SKM-1 (cell line): Measurements from ENCODE around the gene COA8.

Source experiments
- DNase-seq: peaks from one replicate; lab custom pipeline; 2025; ENCODE audit not compliant: unreplicated experiment; lab: John Stamatoyannopoulos, UW

The COA8 gene

DNA sequence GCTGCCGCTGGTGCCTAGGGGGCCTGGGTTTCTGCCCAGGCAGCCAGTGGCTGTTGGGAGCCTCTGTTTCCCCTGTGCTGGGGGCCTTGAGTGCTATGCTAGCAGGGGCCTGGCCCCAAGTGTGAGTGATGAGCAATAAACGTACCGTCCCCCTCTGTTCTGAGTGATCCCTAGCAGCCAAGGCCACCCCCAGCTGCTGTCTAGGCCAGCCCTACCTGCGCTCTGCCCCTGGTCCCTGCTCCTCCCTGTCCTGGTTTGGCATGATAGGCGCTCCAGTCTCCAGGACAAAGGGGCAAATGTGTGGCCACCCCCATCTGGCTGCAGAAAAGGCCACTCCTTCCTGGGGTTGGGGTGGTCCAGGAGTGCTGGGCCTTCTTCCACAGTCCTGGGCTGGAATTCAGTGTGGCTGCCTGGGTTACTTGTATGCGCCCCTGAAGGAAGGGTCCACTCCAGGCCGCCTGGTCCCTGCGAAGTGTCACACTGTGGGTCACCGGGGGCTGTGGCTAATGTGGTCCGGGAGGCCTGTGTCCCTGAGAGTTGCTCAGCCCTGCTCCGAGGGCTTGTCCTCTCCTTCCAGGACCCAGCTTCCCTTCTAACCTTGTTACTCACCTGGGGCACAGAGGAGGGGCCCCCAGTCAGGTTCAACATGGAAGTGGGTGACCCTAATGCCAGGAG is 26.7 kb upstream of the COA8 start:
- no peak for DNase-seq

DNA sequence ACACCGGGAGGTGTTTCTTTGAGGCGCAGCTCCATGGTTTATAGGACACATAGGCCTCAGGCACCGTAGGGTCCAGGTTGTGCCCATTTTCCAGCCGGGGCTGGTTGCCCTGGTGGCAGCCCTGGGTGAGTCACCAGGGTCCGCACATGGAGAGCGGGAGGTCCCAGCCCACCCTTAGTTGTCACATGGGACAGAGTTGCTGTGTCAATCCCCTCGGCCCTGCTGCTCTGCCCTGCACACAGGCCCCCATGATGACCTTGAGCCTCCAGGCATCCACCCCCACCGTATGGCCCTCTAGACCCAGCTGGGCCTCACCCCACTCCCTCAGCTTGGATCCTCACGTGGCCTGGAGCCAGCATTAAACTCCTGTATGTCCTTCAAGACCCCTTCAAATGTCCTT is 26.1 kb upstream of the COA8 start:
- no peak for DNase-seq

DNA sequence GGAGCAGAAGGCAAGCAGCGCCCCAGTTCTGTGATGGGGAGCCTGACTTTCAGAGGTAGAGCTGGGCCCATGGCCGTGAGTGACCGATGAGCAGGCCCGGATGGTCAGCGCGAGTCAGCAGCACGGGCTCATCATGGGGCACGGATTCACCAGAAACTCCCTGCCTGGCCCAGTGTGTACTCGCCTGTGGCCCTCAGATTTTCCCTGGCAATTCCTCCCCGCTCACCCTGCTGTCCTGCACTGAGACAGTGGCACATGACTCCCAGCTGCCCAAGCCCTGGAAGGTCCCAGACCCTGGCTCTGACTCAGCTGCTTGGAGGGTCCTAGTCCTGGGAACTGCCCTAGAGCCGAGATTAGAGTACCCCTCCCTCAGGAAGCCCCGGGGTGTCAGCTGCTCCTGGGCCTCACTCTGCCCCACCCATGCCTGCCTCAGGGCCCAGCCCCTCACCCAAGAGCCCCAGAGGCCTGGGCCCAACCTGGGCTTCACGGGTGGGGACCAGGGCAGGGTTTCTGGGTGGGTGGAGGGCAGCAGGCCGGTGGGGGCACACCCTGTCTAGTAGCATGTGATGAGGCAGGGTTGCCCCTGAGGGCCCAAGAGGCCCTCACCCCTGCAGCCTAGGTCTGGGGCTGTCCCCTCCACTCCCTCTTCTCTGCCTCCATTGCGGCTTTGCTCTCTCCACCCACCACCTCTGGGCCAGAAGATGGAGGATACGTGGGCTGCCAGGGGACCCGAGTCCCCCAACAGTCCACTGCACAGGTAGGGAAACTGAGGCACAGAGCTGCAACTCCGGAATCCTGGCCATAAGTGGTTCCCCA is 25.4 kb upstream of the COA8 start:
- no peak for DNase-seq

DNA sequence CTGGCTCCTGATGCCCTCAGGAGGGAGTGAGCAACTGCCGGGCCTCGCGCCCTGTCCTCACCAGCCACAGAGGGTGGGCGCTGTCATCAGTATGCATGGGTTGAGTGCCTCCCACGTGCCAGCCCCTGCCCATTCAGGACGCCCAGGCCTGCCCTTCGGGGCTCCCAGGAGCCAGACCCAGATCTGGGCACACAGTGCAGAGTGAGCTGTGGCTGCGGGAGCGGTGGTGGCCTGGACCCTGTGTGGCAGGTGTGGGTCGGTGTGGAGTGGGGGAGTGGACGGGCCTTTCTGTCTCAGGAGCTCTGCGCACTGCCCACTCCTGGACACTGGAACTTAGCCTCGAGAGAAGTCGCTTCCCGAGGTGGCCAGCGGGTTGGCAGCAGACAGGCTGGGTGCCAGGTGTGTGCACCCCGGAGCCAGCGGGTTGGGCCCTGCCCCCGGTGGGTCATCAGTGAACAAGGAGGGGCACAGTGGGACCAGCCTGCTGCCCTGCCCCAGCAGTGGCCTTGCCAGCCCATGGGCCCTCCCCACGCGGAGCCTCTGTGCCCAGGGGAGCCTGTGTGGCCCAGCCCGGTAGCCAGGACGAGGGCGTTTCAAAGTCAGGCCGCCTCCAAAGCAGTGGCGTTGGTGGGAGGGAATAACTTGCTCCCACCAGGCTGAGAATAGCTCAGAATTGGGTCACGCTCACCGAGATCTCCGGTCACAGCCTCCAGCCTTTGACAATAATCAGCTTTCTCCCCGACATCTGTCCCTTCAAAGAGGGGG is 24.3 kb upstream of the COA8 start:
- DNase-seq, result no peak

DNA sequence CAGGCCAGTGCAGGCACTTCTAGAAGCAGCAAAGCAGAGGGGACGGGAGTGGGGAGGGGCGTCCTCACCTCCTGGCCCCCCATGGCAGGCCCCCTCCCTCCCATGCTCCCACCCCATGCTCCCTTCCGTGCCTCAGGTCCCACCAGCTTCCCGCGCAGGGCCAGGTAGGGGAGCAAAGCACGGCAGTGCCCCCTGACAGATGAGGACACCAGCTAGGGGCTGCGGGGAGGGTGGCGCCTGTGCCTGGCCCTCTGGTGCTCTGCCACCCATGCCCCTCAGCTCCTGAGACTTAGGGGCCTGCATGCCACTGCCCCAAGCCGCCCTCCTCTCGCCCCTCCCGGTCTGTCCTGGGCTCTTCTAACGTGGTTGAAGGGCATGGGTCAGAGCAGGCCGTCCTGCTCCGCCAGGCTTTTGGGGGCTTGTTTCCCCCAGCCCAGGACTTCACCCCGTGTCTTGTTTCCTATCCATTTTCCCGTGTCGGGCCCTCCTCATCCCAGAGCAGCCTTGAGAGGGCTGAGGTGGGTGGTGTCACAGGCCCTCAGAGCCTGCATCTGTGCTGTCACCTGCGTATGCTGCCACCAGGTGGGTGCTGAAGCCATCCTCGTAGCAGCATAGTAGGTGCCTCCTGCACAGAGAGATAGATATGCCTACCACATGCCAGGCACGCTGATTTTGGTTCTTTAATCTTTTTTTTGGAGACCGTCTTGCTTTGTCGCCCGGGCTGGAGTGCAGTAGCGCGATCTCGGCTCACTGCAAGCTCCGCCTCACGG is 23.5 kb upstream of the COA8 start:
- DNase-seq, result no peak

DNA sequence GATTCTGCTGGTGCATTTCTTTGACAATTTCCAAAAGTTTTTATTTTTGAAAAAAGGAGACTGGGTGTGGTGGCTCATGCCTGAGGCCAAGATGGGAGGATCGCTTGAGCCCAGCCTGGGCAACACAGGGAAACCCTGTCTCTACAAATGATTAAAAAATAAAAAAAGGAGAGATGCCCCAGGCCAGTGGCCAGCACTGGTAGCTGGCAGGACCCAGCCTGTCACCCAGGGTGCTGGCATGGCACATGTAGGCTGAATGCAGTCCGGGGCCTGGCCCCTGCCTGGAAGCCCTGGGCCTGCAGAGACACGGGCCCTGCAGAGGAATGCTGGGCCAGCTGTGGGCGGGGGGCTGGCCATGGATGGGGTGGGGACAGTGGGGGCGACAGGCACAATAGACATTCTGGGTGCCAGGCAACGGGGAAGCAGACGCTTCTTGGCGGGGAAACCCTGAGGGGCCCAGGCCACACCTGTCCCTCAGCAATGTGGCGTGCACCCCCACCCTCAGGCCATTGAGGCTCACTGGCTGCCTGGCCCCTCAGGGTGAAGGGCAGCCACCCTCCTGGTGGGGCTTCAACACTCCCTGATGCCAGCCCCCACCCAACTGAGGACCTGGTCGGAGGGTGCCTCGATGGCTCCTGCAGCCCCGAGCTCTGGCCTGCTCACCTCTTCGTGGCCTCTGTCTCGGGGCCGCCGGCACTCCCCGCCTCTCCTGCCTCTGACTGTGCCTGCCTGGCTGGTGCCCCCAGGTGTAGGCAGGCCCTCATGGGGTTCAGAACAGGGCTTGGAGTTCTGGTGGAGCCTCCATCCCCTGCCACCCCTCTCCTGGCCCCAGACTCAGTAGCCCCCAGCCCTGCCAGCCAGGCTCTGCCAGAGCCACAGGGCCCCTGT is 21.7 kb upstream of the COA8 start:
- DNase-seq, result no peak

DNA sequence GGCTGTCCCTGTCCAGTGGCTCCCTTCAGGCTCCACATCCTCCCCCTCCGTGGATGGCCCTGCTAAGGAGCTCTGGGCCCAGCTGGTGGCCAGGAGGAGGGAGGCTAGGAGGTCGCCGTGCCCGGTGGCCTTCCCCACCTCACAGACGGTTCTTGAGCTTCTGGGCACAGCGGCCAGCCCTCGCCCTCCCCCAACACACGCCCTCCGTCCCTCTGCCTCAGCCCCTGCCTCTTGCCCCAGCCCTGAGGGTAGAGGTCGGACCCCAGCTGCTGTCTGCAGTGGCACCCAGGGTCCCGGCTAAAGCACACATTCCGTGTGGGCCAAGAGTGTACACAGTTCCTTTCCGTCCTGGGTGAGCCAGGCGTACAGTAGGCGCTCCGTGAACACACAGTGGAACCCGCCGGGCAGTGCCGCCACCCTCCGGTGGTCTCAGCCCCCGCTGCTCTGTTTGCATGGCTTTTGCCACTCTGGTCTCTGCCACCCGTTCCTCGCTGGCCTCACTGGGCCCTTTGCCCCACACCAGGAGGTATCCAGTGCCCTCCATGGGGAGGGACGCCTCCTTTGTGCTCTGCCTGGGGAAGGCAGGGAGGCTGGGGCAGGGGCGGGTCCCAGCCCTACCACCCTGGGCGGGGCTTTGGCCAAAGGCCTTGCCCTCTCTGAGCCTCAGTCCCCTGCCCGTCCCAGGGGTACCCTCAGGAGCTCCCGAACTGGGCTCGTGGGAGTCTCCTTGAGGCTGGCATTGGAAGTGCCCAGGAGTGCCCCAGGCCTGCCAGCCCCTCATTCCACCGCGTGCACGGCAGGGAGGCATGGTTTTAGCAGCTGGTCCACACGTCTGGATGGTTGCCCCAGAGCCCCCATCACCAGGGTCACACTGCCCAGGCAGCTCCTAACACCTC is 20.8 kb upstream of the COA8 start:
- no peak for DNase-seq

DNA sequence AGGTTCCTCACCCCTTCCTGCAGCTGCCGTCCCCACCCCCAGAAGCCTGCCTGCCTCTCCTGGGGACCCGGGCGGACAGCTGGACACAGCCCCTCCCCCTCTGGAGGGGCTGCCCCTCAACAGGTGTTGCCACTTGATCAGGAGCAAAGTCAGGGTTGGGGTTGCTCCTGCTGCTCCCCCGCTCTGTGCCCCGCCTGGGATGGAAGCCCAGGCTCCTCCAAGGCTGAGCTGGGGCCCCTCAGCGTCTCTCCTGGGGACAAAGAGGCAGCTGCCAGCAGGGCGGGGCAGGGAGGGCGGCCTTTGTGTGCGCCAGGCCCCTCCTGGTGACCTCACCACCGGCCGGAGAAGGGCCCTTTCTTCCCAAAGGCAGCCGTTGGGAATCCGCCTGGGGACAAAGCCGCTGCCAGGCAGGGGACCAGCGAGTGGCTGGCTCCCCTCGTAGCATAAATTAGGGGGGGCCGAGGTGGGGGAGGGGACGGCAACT is 20.1 kb upstream of the COA8 start:
- no peak for DNase-seq

DNA sequence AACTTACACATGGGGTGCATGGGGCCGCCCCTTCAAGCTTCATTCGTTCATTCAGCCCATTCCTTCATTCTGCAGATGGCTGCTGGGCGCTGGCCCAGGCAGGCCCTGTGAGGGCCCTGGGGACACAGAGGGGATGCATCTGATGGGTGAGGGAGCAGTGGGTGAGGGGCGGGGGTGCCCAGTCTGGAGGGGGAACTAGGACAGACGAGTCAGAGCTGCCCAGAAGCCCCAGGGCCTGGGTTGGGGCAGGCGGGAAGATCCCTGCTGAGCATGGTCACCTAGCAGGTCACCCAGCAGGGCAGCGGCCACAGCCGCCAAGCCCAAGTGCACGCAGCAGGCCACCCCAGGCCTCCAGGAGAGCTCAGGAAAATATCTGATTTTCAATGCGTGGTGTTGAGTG is 19.6 kb upstream of the COA8 start:
- DNase-seq, result no peak

DNA sequence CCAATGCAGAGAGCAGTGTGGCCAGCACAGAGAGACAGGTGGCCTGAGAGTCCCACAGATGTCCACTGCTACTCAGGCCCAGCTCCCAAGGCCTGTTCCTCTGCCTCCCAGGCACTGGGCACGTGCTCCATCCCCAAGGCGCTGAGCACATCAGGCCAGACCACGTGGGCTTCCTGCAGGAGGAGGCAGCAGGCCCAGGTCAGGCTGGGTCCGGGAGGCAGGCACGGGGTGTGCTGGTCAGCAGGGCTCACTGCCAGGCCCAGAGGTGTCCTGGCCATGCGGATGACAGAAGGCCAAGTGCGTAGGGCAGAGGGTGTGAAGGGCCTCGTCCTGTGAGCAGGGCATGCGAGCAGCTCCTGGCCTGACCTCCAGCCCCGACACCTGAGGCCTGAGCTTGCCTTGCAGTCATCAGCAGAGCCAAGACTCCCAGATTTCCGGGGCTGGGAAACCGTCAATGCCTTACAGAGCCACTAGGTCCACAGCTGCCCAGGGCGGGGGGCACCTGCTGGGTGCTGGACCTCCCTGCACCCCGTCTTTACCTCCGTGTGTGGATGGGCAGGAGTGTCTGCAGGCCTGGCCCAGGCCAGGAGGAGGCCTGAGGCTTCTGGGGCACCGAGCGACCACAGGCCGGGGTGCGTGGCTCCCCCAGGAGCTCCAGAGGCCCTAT is 18.9 kb upstream of the COA8 start:
- DNase-seq, result no peak

DNA sequence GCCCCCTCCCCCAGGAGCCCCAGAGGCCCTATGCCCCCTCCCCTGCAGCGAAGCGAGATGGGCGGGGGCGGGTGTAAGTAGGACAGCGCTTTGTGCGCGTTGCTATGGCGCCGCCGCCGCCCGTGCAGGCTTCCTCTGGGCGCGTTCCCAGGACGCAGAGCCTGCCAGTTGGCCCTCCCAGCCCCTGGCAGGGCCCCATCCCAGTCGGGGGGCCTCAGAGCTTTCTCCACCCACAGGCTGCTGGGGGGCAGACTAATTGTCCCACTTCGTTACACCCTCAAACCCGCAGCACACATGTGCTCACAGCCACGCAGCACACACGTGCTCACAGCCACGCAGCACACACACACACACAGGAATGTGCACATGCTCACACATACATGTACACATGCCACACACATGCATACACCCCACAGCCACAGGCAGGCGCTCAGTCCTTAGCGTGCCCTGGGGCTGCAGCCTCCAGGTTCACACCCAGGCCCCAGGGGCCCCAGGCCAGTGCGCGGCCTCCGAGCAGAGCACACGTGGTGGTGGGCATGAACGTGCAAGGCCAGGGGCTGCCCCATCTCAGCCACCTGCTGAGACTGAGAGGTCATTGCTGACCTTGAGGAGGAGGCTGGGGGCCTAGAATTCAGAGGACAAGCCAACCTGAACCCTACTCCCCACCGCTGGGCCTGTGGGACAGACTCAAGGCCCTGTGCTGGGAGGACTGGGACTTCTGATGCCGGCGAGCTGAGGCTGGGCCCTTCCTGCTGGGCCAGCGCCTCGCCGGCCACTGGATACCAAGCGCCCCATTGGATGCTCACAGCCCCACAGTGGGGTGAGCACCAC is 18.2 kb upstream of the COA8 start:
- no peak for DNase-seq

DNA sequence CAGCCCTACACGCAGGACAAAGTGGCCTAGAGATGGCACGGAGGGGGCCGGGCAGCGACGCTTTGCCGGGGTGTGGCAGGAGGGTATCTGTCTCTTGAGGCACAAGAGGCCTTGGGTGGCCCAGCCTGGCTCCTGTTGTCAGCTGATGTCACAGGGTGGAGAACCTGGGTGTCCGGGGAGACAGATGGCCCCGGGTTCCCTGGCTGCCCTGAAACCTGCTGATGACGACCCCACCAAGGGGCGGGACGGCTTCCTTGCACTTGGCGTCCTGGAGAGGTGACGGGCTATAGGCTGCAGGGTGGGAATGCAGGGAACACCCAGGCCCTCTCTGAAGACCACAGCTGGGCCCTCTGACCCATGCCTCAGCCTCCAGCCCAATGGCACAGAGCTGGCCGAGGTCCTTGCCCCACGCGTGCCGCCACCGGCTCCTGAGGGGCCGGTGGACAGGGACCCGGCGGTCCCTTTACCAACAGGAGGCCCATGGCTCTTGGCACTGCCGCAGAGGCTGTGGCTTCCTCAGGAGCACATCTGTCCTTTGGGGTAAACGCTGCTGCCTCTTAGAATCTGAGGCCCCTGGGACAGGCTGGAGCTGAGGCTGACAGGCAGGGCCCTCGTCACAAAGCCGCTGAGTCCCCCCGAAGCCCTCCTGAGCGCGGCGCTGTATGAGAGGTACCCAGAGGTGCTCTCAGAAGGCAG is 17.4 kb upstream of the COA8 start:
- no peak for DNase-seq

DNA sequence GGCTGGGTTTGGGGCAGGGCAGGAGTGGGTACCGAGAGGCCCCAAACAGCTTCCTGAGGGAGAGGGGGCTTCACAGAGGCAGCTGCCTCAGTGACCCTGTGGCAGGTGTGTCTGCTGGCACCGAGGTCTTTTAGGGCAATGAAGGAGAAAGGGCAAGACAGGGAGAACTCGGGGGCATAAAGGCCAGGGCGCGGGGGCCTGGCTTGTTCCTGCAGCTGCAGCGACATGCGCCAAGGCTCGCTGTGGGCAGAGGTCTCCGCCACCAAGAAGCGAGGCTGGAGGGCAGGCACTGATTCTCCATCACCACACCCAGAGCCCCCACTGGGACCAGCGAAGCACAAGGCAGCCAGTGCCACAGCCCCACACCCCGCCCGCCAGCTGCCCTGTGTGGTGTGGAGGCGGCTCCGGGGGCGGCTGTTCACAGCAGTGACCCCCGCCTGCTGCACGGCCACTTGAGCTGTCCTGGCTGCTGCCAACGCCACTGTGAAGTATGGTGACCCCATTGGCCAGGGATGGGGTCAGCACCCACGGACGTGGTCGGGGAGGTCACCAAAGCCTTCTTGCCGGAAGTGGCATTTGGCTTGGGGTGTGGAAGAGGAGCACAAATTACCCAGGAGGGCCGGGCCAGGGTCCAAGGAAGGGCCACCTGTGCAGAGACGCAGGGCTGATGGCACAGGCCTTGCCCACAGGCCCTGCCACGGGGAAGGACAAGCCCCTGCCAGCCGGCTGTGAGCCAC is 16.7 kb upstream of the COA8 start:
- DNase-seq, result no peak

DNA sequence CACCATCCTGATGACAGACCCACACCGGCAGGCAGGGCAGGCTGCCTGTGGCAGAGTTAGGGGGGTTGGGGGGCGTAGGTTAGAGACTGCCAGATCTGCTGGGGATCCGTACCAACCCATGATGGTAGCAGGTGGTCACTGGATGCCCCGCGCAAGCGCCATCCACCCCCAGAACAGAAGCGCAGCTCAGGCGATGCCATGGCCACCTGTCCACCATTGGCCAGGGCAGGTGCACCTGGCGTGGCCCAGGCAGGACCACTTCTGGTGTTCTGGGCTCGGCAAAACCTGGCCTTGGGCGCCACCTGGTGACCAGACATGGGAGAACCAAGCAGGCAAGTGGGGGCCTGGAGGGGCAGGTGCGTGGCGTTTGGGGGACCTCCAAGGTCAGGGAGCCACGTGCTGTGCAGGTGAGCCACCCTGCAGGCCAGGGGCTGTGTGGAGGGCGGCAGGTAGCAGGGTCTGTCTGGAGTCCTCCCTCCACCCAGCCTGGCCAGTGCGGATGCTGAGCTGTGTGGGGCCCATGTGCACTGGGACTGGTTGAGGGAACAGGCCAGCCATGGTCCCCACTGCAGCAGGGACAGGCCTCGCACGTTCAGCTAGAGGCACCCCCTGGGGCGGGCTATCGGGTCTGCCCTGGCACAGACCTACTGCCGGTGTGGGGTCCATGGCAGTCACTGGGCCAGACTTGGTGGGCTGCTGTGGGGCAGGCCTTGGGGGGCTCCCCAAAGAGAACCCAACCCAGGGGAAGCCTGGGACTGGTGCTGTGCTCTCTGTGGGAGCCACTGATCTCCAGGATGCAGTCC is 15.9 kb upstream of the COA8 start:
- no peak for DNase-seq

DNA sequence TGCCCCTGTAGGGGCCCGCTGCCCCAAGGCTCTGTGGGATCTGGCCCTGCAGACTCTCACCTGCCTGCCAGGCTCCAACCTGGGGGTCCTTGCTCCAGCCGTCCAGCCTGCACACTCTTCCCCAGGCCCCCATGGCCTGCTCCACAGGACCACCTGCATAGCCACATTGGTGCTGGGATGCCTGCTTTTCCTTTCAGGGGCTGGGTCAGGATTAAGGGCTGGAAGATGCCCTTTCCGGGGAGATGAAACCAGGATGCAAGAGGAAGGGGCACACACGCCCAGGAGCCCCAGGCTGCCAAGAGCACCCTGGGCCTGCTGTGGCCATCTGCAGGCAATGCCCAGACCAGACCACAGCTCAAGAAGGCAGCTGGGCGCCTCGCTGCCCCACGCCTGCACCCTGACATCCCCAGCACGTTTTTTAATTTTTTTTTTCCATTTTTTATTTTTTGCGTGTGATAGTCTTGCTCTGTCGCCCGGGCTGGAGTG is 15.3 kb upstream of the COA8 start:
- DNase-seq, result no peak
